ENCODE measurements around the gene PLEKHO2.

GRCh38 chr15:64858021-64858575, 16.4 kb downstream of the PLEKHO2 start:
- no peak for TF ChIP-seq REST (IDR thresholded peaks at IDR 0.05; ENCODE audit: insufficient replicate concordance, low read depth)
- no peak for TF ChIP-seq POLR2AphosphoS5 (IDR thresholded peaks at IDR 0.05; ENCODE audit: low read depth)
- TF ChIP-seq GABPA (IDR thresholded peaks at IDR 0.05; ENCODE audit: low read depth): no peak
- TF ChIP-seq CTCF (IDR thresholded peaks at IDR 0.05; ENCODE audit: insufficient read depth, low read length): no peak
- TF ChIP-seq SPI1 (IDR thresholded peaks at IDR 0.05; ENCODE audit: borderline replicate concordance, low read depth): no peak
